Measurements from ENCODE around the gene RGP1. TPM values are rescaled to one million over a fixed set of nuclear protein-coding genes. Genes with fewer than 3 reads are reported as not detected.

Gene RGP1
- polyA plus RNA-seq, 1 experiment = 20.2 TPM

- ChIA-PET POLR2A (no interaction called here), CTCF (interaction anchor here (1.5 kb wide), 1 partner anchor 10 kb away, joined by 9 read pairs; no protein-coding TSS in a partner anchor)
- H3K27ac ChIP-seq (ENCODE audit: low read depth, low read length) = no peak overlapping the region
- peaks cover 23% of the 10 kb centered on the region for H3K27me3 ChIP-seq (ENCODE audit: control insufficient read depth, insufficient read depth, low read length)
- H3K4me3 ChIP-seq (ENCODE audit: low read depth, low read length) = no peak overlapping the region
- H3K9me3 ChIP-seq (ENCODE audit: control insufficient read depth, insufficient read depth, low read length) = no peaks in the 10 kb centered on the region
- DNase-seq (ENCODE audit: low read depth, low spot score) = no peak
- no peak for TF ChIP-seq CTCF (IDR thresholded peaks at IDR 0.05; ENCODE audit: low read depth, low read length)
Observed at GRCh38 chr9:35781066-35781465, 32.0 kb downstream of the RGP1 start.

GRCh38 chr9:35783418-35783817 lies 34.3 kb downstream of the RGP1 start:
- TF ChIP-seq CTCF (IDR thresholded peaks at IDR 0.05; ENCODE audit: low read depth, low read length) = no peak
- Histone ChIP-seq H3K9me3 (ENCODE audit: control insufficient read depth, insufficient read depth, low read length) (no peaks in the 10 kb centered on the region), H3K4me3 (ENCODE audit: low read depth, low read length) (no peak overlapping the region), H3K27me3 (ENCODE audit: control insufficient read depth, insufficient read depth, low read length) (peaks cover 22% of the 10 kb centered on the region), H3K27ac (ENCODE audit: low read depth, low read length) (no peak overlapping the region)
- no peak for DNase-seq (ENCODE audit: low read depth, low spot score)
- POLR2A ChIA-PET = no interaction called here
- CTCF ChIA-PET = interaction anchor here (1.3 kb wide), 1 partner anchor 99 kb away, joined by 3 read pairs; no protein-coding TSS in a partner anchor

- no peak for TF ChIP-seq CTCF (IDR thresholded peaks at IDR 0.05; ENCODE audit: low read depth, low read length)
- ChIA-PET CTCF (interaction anchor here (0.6 to 4.2 kb wide), 32 partner anchors 11 to 706 kb away, joined by 3 to 108 read pairs (median 5); partner anchors contain the start of genes CREB3, HINT2, HRCT1 and SPAG8), POLR2A (interaction anchor here (1.4 kb wide), 1 partner anchor 93 kb away, joined by 3 read pairs; no protein-coding TSS in a partner anchor)
Observed at GRCh38 chr9:35789541-35789940, 40.5 kb downstream of the RGP1 start.

GRCh38 chr9:35790025-35790384 lies 40.9 kb downstream of the RGP1 start:
- CTCF ChIA-PET = interaction anchor here (0.6 to 4.2 kb wide), 46 partner anchors 9 to 382 kb away, joined by 3 to 108 read pairs (median 5); partner anchors contain the start of genes CREB3, HINT2, HRCT1 and SPAG8
- DNase-seq (ENCODE audit: low read depth, low spot score) = no peak
- Histone ChIP-seq H3K9me3 (ENCODE audit: control insufficient read depth, insufficient read depth, low read length) (no peaks in the 10 kb centered on the region; the same call in 1 of the 2 replicates), H3K27ac (ENCODE audit: low read depth, low read length) (no peak overlapping the region), H3K27me3 (ENCODE audit: control insufficient read depth, insufficient read depth, low read length) (peaks cover 4% of the 10 kb centered on the region), H3K4me3 (ENCODE audit: low read depth, low read length) (no peak overlapping the region)
- POLR2A ChIA-PET = interaction anchor here (0.6 to 1.4 kb wide), 6 partner anchors 22 to 156 kb away, joined by 3 to 4 read pairs (median 3); partner anchors contain the start of genes CREB3, HINT2, SPAG8 and TLN1
- TF ChIP-seq CTCF (IDR thresholded peaks at IDR 0.05; ENCODE audit: low read depth, low read length) = no peak

More at GRCh38 chr9:35789541-35789940, 40.5 kb downstream of the RGP1 start:
- H3K27me3 ChIP-seq (ENCODE audit: control insufficient read depth, insufficient read depth, low read length) = peaks cover 4% of the 10 kb centered on the region
- no peak for DNase-seq (ENCODE audit: low read depth, low spot score)
- H3K4me3 ChIP-seq (ENCODE audit: low read depth, low read length) = no peak overlapping the region
- no peak overlapping the region for H3K27ac ChIP-seq (ENCODE audit: low read depth, low read length)
- H3K9me3 ChIP-seq (ENCODE audit: control insufficient read depth, insufficient read depth, low read length) = no peaks in the 10 kb centered on the region; the same call in 1 of the 2 replicates

Measured in AG04450 (cell line).